ENCODE results near the gene USP49. TPM values are rescaled to one million over a fixed set of nuclear protein-coding genes. Genes with fewer than 3 reads are reported as not detected.

The USP49 gene
- total and polyA plus RNA-seq, 2 of the 13 experiments (the other 11 are each of a cell fraction or from before 2014, with no cell fraction given), result 2.9 to 4.3 TPM

GRCh38 chr6:41787219-41787917 is 107.8 kb downstream of the USP49 start, which contains the start of gene TOMM6 (continued):
- TF ChIP-seq ZNF10 (CRISPR knock-in tag; IDR thresholded peaks at IDR 0.05; ENCODE audit: borderline replicate concordance, low read depth) (0 out of 2 replicates have a peak, but pooled peaks have one; percentile 2), ARNT2 (CRISPR knock-in tag; IDR thresholded peaks at IDR 0.05; ENCODE audit: low read depth) (peak; percentile 86), ZNF670 (CRISPR knock-in tag; IDR thresholded peaks at IDR 0.05; ENCODE audit: borderline replicate concordance) (peak; percentile 10; the same call in 1 of the 2 replicates), YEATS2 (CRISPR knock-in tag; IDR thresholded peaks at IDR 0.05; ENCODE audit: borderline replicate concordance) (peak; percentile 97; the same call in 1 of the 2 replicates), ATF4 (CRISPR knock-in tag; IDR thresholded peaks at IDR 0.05) (no peak), ARID5B (CRISPR knock-in tag; IDR thresholded peaks at IDR 0.05) (peak; percentile 77), HMG20A (CRISPR knock-in tag; IDR thresholded peaks at IDR 0.05; ENCODE audit: borderline replicate concordance) (no peak), KLF9 (CRISPR knock-in tag; IDR thresholded peaks at IDR 0.05; ENCODE audit: low read depth) (0 out of 2 replicates have a peak, but pooled peaks have one; percentile 84), FOSL1 (CRISPR knock-in tag; IDR thresholded peaks at IDR 0.05; ENCODE audit: borderline replicate concordance) (no peak), NFIB (CRISPR knock-in tag; IDR thresholded peaks at IDR 0.05; ENCODE audit: borderline replicate concordance) (no peak), IKZF5 (CRISPR knock-in tag; IDR thresholded peaks at IDR 0.05) (peak; percentile 97), CBX2 (IDR thresholded peaks at IDR 0.05; ENCODE audit: low read depth, low read length) (no peak), CBX2 (CRISPR knock-in tag; IDR thresholded peaks at IDR 0.05; ENCODE audit: low read depth) (peak; percentile 92; the same call in 1 of the 2 replicates), SMC3 (IDR thresholded peaks at IDR 0.05; ENCODE audit: low read length) (no peak), THRA (CRISPR knock-in tag; IDR thresholded peaks at IDR 0.05; ENCODE audit: borderline replicate concordance) (peak; percentile 85), ZNF382 (CRISPR knock-in tag; IDR thresholded peaks at IDR 0.05; ENCODE audit: borderline replicate concordance) (no peak), PHF8 (CRISPR knock-in tag; IDR thresholded peaks at IDR 0.05) (peak; percentile 97), ZBTB1 (CRISPR knock-in tag; IDR thresholded peaks at IDR 0.05; ENCODE audit: borderline replicate concordance) (0 out of 2 replicates have a peak, but pooled peaks have one; percentile 29), RBAK (CRISPR knock-in tag; IDR thresholded peaks at IDR 0.05) (0 out of 2 replicates have a peak, but pooled peaks have one; percentile 48), ZBTB26 (CRISPR knock-in tag; IDR thresholded peaks at IDR 0.05; ENCODE audit: borderline replicate concordance) (peak; percentile 82; the same call in 1 of the 2 replicates)
